Measurements from ENCODE around the gene TTC23L. TPM values are rescaled to one million over a fixed set of nuclear protein-coding genes. Genes with fewer than 3 reads are reported as not detected.

Gene TTC23L
- total RNA-seq, 1 donor from 2014 or later: not detected

DNA sequence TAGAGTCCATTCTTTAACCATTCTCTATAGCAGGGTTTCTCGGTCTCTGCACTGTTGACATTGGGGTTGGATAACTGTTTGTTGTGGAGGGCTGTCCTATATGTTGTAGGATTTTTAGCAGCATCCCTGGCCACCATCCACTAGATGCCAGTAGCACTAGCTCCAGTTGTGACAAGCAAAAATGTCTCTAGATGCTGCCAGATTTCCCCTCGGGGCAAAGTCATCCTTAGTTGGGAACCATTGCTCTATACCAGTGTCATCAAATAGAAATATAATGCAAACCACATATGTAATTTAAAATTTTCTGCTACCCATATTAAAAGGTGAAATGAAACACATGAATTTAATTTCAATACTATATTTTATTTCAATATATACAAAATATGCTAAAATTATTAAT lies 2.9 kb downstream of the TTC23L start:
- no peak for DNase-seq (ENCODE audit: low spot score)
- H3K4me3 Mint-ChIP-seq: no peak overlapping the region
- H3K27me3 Mint-ChIP-seq (ENCODE audit: insufficient read depth): peaks cover 12% of the 10 kb centered on the region
- peaks cover 15% of the 10 kb centered on the region for H3K4me1 Mint-ChIP-seq (ENCODE audit: low read depth)
- H3K36me3 Mint-ChIP-seq (ENCODE audit: low read depth): no peaks in the 10 kb centered on the region
- no peaks in the 10 kb centered on the region for H3K9me3 Mint-ChIP-seq
- intact Hi-C loops (cut with micrococcal nuclease): no loop called here
- no peak overlapping the region for H3K27ac Mint-ChIP-seq

DNA sequence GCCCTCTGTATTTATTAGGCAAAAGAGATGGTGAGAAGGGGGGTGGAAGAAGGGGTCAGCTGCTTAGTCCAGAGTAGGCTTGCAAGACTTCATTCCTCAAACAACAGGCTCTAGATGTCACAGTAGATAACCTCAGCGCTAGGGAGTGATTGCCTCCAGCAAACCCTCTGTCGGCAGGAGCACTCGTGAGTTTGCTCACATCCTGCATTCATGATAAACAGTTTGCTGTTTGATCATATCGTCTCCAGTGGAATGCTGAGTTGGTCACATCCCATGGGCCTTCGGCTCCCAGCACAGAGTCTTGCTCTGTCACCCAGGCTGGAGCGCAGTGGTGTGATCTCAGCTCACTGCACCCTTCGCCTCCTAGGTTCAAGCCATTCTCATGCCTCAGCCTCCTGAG lies 3.6 kb downstream of the TTC23L start:
- no peak overlapping the region for H3K27ac Mint-ChIP-seq
- peaks cover 12% of the 10 kb centered on the region for H3K27me3 Mint-ChIP-seq (ENCODE audit: insufficient read depth)
- H3K36me3 Mint-ChIP-seq (ENCODE audit: low read depth): no peaks in the 10 kb centered on the region
- intact Hi-C loops (cut with micrococcal nuclease): no loop called here
- DNase-seq (ENCODE audit: low spot score): no peak
- H3K4me3 Mint-ChIP-seq: no peak overlapping the region
- H3K4me1 Mint-ChIP-seq (ENCODE audit: low read depth): peaks cover 15% of the 10 kb centered on the region
- no peaks in the 10 kb centered on the region for H3K9me3 Mint-ChIP-seq

DNA sequence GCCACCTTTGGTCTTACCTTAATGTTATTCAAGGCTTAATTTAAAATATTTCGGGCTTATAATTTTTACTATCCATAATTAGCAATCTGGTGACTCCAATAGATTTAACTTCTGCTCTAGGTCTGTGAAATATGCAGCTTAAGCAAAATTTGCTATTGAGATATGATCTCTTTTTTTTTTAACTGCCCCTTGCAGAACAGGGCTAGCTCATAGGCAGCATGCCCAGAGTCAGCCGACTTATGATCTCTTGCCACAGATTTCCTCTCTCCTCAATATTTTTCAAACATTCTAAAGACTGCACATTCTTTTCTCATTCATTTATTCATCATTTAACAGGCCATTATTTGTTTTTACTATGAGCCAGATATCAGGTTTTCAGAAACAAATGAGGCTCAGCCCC lies 4.5 kb downstream of the TTC23L start:
- no peaks in the 10 kb centered on the region for H3K9me3 Mint-ChIP-seq

DNA sequence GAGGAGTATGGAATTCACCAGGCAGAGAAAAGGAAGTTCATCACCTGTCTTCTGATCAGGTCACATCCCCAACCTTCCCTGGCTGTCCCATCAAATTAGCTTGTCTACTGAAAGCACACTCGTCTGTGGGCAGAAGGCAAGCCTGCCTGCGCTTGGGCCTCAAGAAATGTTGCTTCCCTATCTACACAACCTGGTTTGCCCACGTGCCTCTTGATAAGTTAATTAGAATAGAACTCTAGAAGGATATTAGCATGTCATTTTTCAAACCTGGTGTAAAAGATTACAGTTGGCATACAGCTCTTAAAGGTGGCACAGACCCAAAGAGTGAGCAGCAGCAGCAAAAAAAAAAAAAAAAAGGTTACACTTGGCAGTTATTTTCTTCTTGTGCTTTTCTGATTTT lies 5.1 kb downstream of the TTC23L start:
- H3K9me3 Mint-ChIP-seq: no peaks in the 10 kb centered on the region
- H3K27me3 Mint-ChIP-seq (ENCODE audit: insufficient read depth): peaks cover 14% of the 10 kb centered on the region
- H3K27ac Mint-ChIP-seq: no peak overlapping the region
- no peak for DNase-seq (ENCODE audit: low spot score)
- peaks cover 7% of the 10 kb centered on the region for H3K4me1 Mint-ChIP-seq (ENCODE audit: low read depth)
- intact Hi-C loops (cut with micrococcal nuclease): no loop called here
- no peak overlapping the region for H3K4me3 Mint-ChIP-seq
- no peaks in the 10 kb centered on the region for H3K36me3 Mint-ChIP-seq (ENCODE audit: low read depth)

More for the DNA sequence above, 4.5 kb downstream of the TTC23L start:
- intact Hi-C loops (cut with micrococcal nuclease): no loop called here
- H3K4me1 Mint-ChIP-seq (ENCODE audit: low read depth): peaks cover 10% of the 10 kb centered on the region
- no peak overlapping the region for H3K4me3 Mint-ChIP-seq
- H3K36me3 Mint-ChIP-seq (ENCODE audit: low read depth): no peaks in the 10 kb centered on the region
- H3K27ac Mint-ChIP-seq: no peak overlapping the region
- H3K27me3 Mint-ChIP-seq (ENCODE audit: insufficient read depth): peaks cover 12% of the 10 kb centered on the region
- no peak for DNase-seq (ENCODE audit: low spot score)

DNA sequence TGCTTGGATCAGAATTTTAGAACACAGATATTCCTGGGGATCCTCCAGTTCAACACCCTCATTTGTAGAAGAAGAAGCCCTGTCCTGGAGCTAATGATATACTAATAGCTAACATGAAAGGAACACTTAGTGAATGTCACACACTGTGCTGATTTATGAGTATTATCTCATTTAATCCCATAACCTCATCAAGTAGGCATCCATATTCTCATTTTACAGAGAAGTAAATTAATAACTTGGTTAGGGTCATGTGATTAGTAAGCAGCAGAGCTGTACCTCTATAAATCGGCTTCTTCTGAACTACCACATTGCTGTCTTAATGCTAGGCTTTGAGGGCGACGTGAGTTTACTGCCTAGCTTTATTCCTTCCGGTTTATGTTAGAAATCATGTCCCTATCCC lies 6.0 kb downstream of the TTC23L start:
- DNase-seq (ENCODE audit: low spot score): no peak
- no peak overlapping the region for H3K4me3 Mint-ChIP-seq
- H3K9me3 Mint-ChIP-seq: no peaks in the 10 kb centered on the region
- H3K27ac Mint-ChIP-seq: no peak overlapping the region
- intact Hi-C loops (cut with micrococcal nuclease): no loop called here
- no peaks in the 10 kb centered on the region for H3K36me3 Mint-ChIP-seq (ENCODE audit: low read depth)
- H3K27me3 Mint-ChIP-seq (ENCODE audit: insufficient read depth): peaks cover 14% of the 10 kb centered on the region
- H3K4me1 Mint-ChIP-seq (ENCODE audit: low read depth): no peaks in the 10 kb centered on the region

DNA sequence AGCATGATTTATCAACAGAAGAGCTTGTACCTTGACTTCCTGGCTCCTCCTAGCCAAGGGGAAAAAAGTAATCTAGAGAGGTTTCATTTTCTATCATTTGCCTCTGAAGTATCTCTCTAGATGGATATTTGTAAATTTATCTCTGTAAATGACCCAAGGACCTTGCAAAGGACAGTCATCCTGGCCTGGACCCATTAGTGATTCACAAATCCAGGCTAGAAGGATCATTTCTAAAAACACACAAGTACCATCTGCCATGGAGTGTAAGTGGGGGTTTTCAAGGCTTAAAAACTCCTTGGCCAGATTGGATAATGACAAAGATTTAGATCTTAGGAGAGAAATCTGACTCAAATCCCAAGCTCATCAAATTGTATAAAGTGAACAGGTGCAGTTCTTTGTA lies 8.1 kb downstream of the TTC23L start:
- DNase-seq (ENCODE audit: low spot score): no peak
- intact Hi-C loops (cut with micrococcal nuclease): no loop called here
- H3K9me3 Mint-ChIP-seq: no peaks in the 10 kb centered on the region
- H3K27ac Mint-ChIP-seq: no peak overlapping the region
- no peaks in the 10 kb centered on the region for H3K4me1 Mint-ChIP-seq (ENCODE audit: low read depth)
- peaks cover 9% of the 10 kb centered on the region for H3K27me3 Mint-ChIP-seq (ENCODE audit: insufficient read depth)
- no peaks in the 10 kb centered on the region for H3K36me3 Mint-ChIP-seq (ENCODE audit: low read depth)
- H3K4me3 Mint-ChIP-seq: no peak overlapping the region

DNA sequence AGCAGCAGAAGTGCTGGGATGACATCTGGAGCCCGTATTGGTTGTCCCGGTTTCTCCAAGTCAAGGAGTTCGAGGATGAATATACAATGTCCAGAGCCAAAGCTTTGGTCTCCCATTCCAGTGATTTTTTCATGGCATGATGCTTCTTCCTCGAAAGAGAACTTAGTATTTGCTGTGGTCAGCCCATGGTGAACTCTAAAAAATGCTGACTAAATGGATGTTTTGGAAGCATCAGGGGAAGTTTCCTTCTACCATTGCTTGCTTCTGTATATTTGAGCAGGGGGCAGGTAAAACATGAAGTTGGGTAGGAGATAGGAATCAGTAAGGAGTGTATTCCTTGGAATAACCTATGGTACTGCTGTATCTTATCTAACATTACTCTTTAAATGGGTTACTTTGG lies 8.6 kb downstream of the TTC23L start:
- H3K4me1 Mint-ChIP-seq (ENCODE audit: low read depth): no peaks in the 10 kb centered on the region
- H3K4me3 Mint-ChIP-seq: no peak overlapping the region
- no peak for DNase-seq (ENCODE audit: low spot score)
- no peak overlapping the region for H3K27ac Mint-ChIP-seq
- no peaks in the 10 kb centered on the region for H3K36me3 Mint-ChIP-seq (ENCODE audit: low read depth)
- H3K27me3 Mint-ChIP-seq (ENCODE audit: insufficient read depth): peaks cover 9% of the 10 kb centered on the region
- intact Hi-C loops (cut with micrococcal nuclease): no loop called here
- H3K9me3 Mint-ChIP-seq: no peaks in the 10 kb centered on the region

DNA sequence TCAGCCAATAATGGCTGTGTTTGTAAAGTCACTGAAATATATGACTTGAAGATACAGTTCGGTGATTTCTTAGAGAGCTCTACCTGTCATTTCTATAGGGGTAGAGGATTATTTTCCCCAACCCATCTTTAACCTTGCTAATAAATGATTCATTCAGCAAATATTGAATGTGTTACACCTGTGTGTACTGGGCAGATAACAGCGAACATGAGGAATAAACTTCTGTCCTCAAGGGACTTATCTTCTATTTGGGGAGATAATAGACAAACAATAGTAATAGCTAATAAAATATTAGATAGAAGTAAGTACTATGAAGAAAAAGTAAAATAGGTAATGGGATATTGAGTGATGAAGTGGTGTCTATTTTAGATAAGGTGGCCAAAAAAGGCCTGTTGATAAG lies 9.3 kb downstream of the TTC23L start:
- DNase-seq (ENCODE audit: low spot score): no peak
- Mint-ChIP-seq H3K9me3 (no peaks in the 10 kb centered on the region), H3K36me3 (ENCODE audit: low read depth) (no peaks in the 10 kb centered on the region), H3K27ac (no peak overlapping the region), H3K4me1 (ENCODE audit: low read depth) (no peaks in the 10 kb centered on the region), H3K4me3 (no peak overlapping the region), H3K27me3 (ENCODE audit: insufficient read depth) (peaks cover 9% of the 10 kb centered on the region)
- intact Hi-C loops (cut with micrococcal nuclease): no loop called here

DNA sequence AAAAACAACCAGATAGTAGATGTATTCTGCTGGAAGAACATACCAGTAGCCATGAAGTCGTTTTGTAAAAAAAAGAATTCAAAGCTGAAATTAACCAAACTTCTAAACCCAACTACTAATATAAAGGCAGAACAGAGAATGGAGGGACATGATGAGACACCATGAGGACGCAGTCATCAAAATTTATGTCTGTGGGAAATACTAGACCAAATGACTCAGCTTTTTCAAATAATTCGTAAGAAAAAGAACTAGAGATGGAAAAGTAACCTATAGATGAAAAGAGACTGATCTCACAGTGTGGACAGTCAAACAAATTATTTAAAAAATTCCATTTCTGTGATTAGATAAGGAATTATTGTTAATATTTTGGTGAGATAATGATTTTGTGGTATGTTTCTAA lies 10.3 kb downstream of the TTC23L start:
- no peaks in the 10 kb centered on the region for H3K4me1 Mint-ChIP-seq (ENCODE audit: low read depth)
- intact Hi-C loops (cut with micrococcal nuclease): no loop called here
- no peak overlapping the region for H3K27ac Mint-ChIP-seq
- peaks cover 9% of the 10 kb centered on the region for H3K27me3 Mint-ChIP-seq (ENCODE audit: insufficient read depth)
- no peaks in the 10 kb centered on the region for H3K36me3 Mint-ChIP-seq (ENCODE audit: low read depth)
- no peak for DNase-seq (ENCODE audit: low spot score)
- H3K4me3 Mint-ChIP-seq: no peak overlapping the region
- no peaks in the 10 kb centered on the region for H3K9me3 Mint-ChIP-seq

DNA sequence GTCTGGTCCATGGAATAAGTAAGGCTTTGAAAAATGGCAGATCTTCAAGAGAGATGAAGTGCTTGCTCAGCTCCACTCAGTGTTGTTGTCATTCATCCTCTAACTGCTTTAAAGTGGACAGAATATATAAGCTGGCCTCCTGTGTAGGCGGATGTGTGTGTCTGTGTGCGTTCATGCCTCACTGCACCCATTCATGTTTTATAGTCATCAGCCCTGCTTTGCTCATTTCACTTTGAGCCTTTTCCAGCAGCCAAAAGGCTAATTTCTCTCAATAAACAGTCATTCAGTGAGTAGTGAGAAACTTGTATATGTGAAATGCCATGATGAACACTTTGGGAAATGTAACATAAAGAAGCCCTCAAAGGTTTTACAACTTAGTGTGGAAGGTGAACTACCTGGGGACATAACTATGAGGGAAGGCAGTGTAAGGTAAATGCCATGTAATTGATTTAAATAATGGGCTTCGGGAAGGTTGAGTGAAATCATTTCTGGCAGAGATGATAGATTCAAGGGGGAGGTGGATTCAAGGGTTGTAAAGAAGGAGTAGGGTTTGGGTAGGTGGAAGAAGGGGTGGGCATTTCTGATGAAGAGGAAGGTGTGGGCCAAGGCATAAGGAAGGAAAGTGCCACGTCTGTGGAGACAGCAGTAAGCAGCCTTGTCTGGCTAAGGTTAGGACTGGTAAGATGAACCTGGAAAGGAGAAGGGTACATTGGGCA lies 15.7 kb downstream of the TTC23L start:
- DNase-seq (ENCODE audit: low spot score): no peak
- H3K4me3 Mint-ChIP-seq: no peak overlapping the region
- no peak overlapping the region for H3K27ac Mint-ChIP-seq
- no peaks in the 10 kb centered on the region for H3K9me3 Mint-ChIP-seq
- no peaks in the 10 kb centered on the region for H3K27me3 Mint-ChIP-seq (ENCODE audit: insufficient read depth)
- H3K4me1 Mint-ChIP-seq (ENCODE audit: low read depth): no peaks in the 10 kb centered on the region
- no peaks in the 10 kb centered on the region for H3K36me3 Mint-ChIP-seq (ENCODE audit: low read depth)
- intact Hi-C loops (cut with micrococcal nuclease): no loop called here

DNA sequence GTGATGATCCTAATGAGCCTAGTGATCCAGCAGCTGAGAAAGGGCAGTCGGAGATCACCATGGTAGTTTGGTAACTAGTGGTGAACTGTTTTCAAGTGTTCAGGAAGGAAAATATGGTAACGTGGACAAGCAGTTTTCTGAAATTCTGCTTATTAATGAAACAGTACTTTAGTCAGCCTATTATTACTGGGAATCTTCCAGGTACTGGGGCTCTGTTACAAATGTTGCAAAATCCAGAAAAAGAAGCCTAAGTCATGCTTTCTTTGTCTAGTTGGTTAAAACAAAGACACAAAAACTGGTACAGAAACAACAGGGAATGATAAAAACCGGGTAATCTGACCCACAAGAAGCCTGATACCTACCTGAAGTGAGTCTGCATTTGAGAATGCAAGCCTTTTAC lies 18.2 kb downstream of the TTC23L start:
- Mint-ChIP-seq H3K36me3 (ENCODE audit: low read depth) (no peaks in the 10 kb centered on the region), H3K9me3 (no peaks in the 10 kb centered on the region), H3K4me3 (no peak overlapping the region), H3K4me1 (ENCODE audit: low read depth) (no peaks in the 10 kb centered on the region), H3K27ac (no peak overlapping the region), H3K27me3 (ENCODE audit: insufficient read depth) (peaks cover 3% of the 10 kb centered on the region)
- intact Hi-C loops (cut with micrococcal nuclease): no loop called here
- DNase-seq (ENCODE audit: low spot score): no peak

DNA sequence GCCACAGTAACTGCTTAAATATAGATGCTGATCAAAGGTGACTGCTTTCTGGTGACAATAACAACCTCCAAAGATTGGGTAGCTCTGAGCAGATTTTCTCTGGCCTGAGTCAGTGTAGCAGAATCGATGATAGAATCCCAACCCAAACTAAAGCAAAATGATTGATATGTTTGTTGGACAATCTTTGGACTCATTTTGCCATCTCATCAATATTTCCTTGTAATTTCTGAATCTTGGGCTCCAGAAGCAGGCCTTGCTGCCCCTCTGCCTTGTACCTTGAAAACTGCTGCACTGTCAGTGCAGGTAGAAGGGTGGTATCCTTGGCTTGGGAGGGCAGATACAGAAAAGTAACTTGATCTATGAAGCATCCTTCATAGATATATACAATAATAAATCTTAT lies 18.9 kb downstream of the TTC23L start:
- Mint-ChIP-seq H3K27me3 (ENCODE audit: insufficient read depth) (peaks cover 3% of the 10 kb centered on the region), H3K9me3 (no peaks in the 10 kb centered on the region), H3K4me3 (no peak overlapping the region), H3K36me3 (ENCODE audit: low read depth) (no peaks in the 10 kb centered on the region), H3K4me1 (ENCODE audit: low read depth) (no peaks in the 10 kb centered on the region), H3K27ac (no peak overlapping the region)
- DNase-seq (ENCODE audit: low spot score): no peak
- intact Hi-C loops (cut with micrococcal nuclease): no loop called here

DNA sequence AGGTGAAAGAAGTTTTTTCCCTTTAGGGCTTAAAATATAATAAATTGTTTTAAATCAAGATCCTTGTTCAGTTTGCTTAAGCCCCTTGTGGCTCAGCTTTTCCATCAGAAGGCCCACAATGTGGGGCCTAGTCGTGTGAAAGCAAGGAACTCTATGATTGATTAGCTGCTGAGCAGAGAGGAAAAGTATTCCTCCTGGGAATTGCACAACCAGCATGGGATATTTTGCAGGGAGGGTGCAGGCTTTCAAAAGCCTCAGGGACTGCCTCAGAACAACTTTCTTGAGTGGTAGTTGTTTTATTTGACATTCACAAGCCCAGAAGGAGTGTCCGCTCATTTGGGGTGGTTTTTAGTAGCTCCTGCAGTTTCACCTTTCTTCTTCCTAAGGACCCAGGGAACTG lies 19.8 kb downstream of the TTC23L start:
- no peak for DNase-seq (ENCODE audit: low spot score)
- no peak overlapping the region for H3K27ac Mint-ChIP-seq
- H3K9me3 Mint-ChIP-seq: no peaks in the 10 kb centered on the region
- peaks cover 8% of the 10 kb centered on the region for H3K27me3 Mint-ChIP-seq (ENCODE audit: insufficient read depth)
- no peaks in the 10 kb centered on the region for H3K36me3 Mint-ChIP-seq (ENCODE audit: low read depth)
- no peak overlapping the region for H3K4me3 Mint-ChIP-seq
- intact Hi-C loops (cut with micrococcal nuclease): no loop called here
- H3K4me1 Mint-ChIP-seq (ENCODE audit: low read depth): no peaks in the 10 kb centered on the region

DNA sequence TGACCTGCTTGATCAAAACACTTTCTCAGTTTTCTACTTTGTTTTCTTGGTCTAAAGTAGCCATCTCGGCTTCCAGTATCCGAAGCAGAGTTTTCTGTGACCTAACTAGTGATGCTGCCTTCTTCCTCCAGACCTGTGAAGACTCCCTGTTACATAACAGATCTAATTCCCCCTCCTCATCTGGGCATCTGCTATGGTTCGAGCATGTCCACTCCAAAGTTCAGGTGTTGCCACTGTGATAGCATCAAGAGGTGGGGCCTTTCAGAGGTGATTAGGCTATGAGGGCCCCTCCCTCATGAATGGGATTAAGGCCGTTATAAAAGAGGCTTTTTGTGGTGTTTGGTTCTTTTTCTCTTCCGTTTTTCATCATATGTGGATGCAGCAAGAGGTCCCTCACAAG lies 20.3 kb downstream of the TTC23L start:
- no peak overlapping the region for H3K4me3 Mint-ChIP-seq
- no peaks in the 10 kb centered on the region for H3K36me3 Mint-ChIP-seq (ENCODE audit: low read depth)
- no peak overlapping the region for H3K27ac Mint-ChIP-seq
- H3K27me3 Mint-ChIP-seq (ENCODE audit: insufficient read depth): peaks cover 8% of the 10 kb centered on the region
- no peaks in the 10 kb centered on the region for H3K4me1 Mint-ChIP-seq (ENCODE audit: low read depth)
- H3K9me3 Mint-ChIP-seq: no peaks in the 10 kb centered on the region
- DNase-seq (ENCODE audit: low spot score): no peak
- intact Hi-C loops (cut with micrococcal nuclease): no loop called here
